HG03025 (cell line): ENCODE measurements around the gene EIPR1.

Experiments used
- ATAC-seq: cut with Tn5 transposase; IDR thresholded peaks from one replicate; pipeline ENCODE4 v1.9.1; 2021; ENCODE audit warnings: mild to moderate bottlenecking, moderate library complexity; ENCODE audit not compliant: unreplicated experiment, low FRiP score

Gene EIPR1

DNA sequence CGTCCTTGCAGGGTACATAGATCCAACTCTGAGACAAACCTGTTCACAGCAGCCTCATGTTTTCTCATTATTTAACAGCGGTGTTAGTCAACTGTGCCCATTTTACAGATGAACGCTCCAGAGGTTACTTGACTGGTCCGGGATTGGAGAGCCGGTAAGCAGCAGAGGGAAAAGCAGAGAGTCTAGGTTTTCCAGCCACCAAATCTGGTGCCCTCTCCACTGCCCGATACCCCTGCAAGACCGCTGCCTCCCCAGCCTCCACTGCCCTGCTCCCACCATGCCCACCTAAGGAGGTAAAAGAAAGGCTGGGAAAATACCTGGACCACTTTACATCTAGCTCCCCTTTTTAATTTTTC, 51.5 kb downstream of the EIPR1 start:
- no peak for ATAC-seq

DNA sequence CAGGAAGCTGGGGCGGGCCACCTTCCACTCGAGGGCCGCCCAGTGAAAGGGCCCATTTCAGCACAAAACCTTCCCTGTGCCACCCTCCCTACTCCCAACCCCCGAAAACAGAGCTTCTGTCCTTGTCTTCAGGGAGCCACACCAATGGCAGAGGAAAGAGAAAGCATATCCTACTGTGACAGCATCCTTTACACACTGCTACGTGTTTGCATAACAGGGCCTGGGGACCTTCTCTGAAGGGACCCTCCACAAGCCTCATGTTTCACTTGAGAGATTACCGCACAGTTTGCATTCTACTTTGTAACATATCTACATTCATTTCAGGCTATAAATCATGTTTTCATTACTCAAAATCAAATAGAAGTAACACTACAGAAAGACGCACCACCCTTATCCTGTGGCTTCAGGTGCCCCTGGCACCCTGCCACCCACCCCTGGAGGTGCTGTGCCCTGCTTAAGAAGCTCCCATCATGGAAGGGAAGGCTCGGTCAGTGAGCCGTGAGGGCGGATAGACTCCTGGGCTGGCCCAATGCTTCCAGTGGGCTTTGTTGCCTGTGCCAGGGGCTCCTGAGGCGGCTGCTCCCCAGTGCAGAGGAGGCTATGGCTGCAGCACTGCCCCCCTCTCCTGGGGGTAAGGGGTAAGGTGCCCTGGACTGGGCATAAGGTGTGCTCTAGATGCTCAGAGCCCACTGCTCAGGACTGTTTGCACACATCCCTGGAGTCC, 52.0 kb downstream of the EIPR1 start:
- no peak for ATAC-seq

GRCh38 chr2:3324404-3325281, 53.0 kb downstream of the EIPR1 start:
- ATAC-seq: no peak

DNA sequence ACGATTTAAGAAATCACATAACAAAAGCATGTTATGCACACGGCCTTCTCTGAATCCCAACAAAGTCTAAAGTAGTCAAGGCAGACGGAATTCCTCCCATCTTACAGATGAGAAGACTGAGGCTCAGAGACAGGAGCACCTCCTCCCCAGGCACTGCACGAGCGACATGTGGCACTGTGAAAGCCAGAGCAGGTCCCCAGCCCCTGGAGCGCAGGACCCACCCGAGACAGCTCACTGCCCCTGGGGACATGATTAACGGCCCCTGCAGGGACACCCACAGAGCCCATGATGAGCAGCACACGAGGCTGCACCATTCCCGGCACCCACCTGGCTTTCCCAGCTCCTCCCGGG, 53.6 kb downstream of the EIPR1 start:
- ATAC-seq: no peak

GRCh38 chr2:3323360-3324035, 54.1 kb downstream of the EIPR1 start:
- no peak for ATAC-seq

GRCh38 chr2:3322311-3322970, 55.2 kb downstream of the EIPR1 start:
- ATAC-seq: no peak

GRCh38 chr2:3321825-3322224, 55.8 kb downstream of the EIPR1 start:
- ATAC-seq: no peak

DNA sequence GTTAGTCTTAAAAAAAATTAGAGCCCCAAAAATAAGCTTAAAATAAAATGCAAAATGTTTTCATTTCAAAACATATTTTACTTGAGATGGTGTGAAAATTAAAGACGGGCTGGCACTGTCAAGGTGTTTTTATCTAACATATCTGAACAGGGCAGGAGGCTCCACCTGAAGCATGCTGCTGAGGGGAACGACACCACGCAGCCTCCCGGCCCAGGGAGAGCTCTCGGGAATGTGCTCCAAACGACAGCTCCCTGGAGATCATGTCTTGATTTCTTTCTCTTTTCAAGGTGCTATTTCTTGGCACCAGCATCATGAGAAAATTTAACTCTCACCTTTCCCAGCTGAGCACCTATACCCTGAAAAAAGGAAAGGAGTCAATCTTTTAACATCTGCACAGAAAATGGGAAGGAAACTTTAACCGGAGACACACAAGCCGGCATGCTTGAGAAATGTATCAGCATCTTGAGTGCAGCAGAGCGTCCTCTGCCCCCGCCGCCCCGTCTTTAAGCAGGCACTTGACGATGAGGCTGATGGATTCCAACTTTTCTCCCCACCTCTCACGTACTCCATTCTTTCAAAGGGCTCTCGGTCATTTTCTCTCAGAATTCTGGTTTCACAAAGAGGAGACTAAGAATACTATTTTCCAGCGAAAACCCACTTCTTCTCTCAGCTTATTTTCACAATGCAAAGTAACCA, 56.6 kb downstream of the EIPR1 start:
- ATAC-seq: no peak

DNA sequence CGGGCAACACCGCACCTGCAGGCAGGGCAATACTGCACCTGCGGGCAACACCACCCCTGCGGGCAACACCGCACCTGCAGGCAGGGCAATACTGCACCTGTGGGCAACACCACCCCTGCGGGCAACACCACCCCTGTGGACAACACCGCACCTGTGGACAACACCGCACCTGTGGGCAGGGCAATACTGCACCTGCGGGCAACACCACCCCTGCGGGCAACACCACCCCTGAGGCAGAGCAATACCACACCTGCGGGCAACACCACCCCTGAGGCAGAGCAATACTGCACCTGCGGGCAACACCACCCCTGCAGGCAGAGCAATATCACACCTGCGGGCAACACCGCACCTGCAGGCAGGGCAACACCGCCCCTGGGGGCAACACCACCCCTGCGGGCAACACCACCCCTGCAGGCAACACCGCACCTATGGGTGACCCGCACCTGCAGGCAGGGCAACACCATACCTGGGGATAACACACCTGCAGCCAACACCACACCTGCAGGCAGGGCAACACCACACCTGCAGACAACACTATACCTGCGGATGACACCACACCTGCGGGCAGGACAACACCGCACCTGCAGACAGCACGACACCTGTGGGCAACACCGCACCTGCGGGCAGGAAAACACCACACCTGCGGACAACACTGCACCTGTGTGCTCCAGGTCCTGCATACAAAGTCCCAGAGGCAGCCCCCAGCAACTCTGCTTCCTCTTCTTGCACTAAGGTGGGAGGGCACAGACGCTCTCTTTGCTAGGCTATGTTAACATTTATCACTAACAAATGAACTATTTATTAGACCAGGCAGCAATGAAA, 57.7 kb downstream of the EIPR1 start:
- ATAC-seq: no peak

GRCh38 chr2:3319134-3319533, 58.5 kb downstream of the EIPR1 start:
- ATAC-seq: no peak

DNA sequence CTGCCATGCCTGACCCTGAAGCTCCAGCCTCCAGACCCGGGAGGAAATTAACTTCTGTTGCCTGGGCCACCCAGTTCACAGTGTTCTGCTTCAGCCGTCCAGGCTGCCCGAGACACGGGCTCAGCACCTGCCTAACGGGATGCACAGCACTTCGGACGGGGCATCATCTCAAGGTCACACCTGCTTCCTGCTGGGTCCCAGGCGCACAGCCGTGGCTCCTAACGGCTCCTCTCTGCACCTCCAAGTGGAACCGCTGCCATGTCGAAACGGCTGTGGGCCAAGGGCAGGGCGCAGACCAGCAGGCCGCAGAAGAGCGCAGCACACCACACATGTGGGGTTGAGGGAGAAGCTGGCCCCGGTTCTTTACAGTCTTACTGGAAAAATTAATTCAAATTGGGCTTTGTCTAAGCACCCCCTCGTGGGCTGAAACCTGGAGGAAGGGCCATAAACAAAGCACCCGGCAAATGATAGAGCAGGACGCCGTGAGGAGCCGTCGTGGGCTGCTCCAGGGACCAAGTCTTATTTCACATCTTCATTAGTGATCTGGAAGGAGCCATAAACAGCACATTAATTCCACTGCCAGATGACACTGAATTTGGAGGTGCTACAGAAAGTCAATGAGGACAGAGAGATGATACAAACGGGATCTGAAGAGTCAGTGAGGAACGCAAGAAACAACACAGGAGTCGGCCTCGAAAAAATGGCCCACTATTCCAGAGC, 59.6 kb downstream of the EIPR1 start:
- no peak for ATAC-seq

- ATAC-seq: no peak
Measured at GRCh38 chr2:3317277-3317685, 60.3 kb downstream of the EIPR1 start.

GRCh38 chr2:3316456-3317276, 61.0 kb downstream of the EIPR1 start:
- ATAC-seq: no peak

- ATAC-seq: no peak
Measured at GRCh38 chr2:3314626-3315025, 63.0 kb downstream of the EIPR1 start.

- ATAC-seq: no peak
Measured at GRCh38 chr2:3313781-3314375, 63.7 kb downstream of the EIPR1 start.

DNA sequence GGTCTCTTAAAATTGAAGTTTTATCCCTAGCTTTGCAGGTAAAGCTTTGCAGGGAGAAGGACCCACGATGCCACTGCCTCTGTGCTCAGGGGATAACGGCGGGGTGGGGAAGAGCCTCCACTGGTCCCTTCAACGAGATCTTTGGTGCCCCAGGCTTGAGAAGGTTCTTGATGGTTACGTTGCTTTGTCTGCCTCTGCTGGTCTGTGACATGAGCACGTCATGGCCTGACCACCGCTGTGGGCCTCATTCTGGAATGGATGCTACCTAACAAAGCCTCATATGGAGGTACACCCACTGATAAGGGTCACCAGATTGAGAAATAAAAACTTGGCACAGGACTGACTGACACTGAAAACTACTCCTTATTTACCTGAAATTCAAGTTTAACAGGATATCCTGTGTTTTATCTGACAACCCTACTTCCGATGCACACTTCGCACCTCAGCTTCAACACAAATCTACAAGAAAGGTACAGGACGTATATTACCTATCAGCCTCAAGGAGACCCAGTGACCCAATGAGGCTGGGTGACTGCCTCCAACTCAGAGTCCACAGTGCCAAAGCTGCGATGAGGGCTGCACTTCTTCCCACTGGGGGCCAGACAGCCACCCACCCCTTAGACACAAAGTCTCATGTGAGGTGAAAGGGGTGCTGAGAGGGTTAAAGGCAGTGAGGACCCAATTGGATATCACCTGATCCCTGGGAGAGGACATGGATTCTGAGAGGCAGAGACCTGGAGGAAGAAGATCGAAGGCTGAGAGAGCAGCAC, 64.9 kb downstream of the EIPR1 start:
- ATAC-seq: no peak

DNA sequence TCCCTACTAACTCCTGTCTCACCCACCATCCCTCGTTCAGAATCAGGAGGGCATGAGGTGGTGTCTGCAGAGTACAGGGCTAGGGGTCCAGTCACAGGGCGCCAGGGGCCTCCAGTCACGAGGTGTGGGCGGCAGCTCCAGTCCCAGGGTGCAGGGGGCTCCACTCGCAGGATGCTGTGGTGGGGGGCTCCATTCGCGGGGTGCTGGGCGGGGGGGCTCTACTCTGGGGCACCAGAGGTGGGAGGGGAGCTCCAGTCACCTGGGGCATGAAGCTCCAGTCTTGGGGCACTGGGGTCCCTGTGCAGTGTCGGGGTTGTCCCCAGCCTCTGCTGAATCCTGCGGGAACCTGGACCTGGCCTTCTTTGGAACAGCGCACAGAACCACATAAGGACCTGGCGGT, 66.0 kb downstream of the EIPR1 start:
- no peak for ATAC-seq
